ENCODE measurements around the gene SWSAP1. TPM values are rescaled to one million over a fixed set of nuclear protein-coding genes. Genes with fewer than 3 reads are reported as not detected.
"Not testable (repeated sequence)": the region's sequence is repeated elsewhere in the genome, so short reads cannot be mapped to it uniquely, and the experiment has no call there.

The SWSAP1 gene
- total RNA-seq, 1 experiment from 2014 or later, result 1.4 TPM

DNA sequence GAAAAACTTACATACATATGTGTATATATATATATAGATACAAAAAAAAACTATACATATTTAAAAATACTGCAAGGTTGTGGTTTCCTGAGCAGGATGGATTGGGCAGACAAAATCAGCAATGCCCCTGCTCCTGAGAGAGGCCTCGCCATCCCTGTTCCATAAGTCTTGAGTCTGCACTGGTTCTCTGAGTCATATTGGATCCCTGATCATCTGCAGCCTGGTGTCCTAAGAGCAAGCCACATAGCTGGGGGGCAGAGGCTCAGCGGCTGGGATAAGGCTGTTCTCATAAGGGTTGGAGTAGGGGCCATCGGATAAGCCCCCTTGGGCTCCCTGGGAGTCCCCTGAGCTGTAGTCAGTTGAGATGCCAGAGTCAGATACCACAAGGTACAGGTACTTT is 3.3 kb downstream of the SWSAP1 start:
- no peak for DNase-seq (ENCODE audit: extremely low read depth, low read depth)

DNA sequence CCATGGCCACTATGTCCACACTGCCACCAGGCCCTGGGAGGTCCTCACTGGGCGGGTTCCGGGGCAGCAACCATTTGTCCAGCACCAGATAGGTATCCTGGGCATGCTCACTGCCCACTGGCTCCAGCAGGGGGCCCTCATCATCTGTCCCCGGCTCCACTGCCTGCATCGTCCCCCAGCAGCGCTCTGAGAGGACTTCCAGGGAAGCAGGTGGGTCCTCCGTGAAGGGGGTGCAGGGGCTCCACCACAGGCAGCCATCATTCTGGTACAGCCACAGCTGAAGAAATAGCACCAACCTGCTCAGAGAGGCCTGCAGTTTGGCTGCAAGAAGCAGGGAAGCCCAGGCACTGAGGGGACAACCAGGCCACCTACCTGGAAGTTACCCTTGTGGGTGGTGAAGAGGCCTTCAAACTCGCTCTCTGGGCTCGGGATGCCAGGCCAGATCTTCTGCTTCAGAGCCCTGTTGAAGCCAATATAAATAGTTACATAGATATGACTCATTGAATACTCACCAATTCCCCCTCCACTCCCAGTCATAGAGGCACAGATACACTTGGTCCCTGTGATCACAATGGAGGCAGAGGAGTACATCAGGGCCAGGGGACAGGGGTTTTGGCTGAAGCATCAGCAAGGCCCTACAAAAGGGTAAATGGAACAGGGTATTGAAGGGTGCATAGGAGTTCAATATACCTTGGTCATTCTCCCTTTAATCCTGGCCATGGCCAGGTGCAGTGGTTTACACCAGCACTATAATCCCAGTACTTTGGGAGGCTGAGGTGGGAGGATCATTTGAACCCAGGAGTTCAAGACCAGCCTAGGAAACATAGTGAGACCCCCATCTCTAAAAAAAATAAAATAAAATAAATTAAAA is 4.1 kb downstream of the SWSAP1 start:
- DNase-seq (ENCODE audit: extremely low read depth, low read depth), result peak; percentile 56

DNA sequence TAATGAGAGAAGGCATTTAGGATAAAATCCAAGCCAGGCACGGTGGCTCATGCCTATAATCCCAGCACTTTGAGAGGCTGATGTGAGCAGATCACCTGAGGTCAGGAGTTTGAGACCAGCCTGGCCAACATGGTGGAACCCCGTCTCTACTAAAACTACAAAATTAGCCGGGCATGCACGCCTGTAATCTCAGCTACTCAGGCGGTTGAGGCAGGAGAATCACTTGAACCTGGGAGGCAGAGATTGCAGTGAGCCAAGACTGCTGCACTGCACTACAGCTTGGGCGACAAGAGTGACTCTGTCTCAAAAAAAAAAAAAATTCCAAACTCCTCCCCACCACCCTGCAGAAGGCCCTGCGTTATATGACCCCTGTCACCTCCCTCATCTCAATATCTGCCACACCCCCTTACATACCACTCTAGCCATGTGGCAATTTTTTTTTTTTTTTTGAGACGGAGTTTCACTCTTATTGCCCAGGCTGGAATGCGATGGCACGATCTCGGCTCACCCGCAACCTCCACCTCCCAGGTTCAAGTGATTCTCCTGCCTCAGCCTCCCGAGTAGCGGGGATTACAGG is 4.9 kb downstream of the SWSAP1 start:
- not testable (repeated sequence) for DNase-seq (ENCODE audit: extremely low read depth, low read depth)

DNA sequence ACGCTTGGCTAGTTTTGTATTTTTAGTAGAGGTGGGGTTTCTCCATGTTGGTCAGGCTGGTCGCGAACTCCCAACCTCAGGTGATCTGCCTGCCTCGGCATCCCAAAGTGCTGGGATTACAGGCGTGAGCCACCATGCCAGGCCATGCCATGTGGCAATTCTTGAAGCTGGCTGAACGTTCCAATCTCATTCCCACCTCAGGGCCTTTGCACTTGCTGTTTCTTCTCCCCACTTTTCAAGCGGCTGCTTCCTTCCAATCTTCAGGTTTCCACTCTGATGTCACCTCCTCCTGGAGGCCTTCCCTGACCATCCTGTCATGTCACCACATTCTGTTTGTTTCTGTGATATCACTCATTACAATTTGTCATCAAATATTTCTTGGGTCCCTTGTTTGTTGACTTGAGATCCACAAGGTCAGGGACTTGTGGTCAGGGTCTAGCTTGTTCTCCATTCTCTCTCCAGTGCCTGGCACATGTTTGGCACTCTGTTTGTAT is 5.4 kb downstream of the SWSAP1 start:
- DNase-seq (ENCODE audit: extremely low read depth, low read depth), result no peak

DNA sequence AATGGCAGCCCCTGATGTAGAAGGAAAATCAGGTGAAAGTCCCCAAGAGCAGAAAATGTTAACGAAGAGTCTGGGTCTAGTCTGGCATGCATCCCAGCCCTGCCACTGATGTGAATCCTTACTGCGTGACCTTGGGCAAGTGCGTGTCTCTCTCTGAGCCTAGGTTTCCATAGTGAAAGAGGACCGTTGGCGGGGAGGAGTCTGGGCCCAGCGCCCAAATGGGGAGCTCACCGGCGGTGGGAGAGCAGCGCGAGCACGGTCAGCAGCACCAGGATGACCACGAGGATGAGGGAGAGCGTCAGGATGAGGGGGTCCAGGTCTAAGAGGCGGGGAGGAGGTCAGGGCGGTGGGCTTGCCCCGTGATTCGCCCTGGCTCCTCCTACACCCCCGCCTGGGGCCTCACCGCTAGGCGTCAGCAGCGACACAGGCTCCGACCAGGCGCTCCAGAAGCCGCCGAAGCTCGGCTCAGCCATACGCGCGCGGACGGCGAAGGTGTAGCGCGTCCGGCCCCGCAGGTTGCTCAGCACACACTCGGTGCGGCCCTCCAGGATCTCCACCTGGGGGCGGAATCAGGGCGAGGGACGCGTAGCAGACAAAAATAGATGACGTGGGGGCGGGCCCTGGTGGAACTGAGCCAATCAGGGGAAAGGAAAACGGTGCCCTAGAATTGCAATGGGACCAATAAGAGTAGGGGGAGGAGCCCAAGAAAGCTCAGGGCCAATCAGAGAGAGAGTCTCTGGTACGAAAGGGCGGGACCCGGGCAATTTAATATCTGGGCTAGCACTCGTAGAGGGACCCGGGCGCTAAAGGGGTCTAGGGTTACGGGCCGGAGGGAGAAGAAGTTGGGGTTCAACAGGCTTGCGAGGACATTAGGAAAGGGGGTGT is 6.4 kb downstream of the SWSAP1 start:
- DNase-seq (ENCODE audit: extremely low read depth, low read depth), result peak; percentile 91

DNA sequence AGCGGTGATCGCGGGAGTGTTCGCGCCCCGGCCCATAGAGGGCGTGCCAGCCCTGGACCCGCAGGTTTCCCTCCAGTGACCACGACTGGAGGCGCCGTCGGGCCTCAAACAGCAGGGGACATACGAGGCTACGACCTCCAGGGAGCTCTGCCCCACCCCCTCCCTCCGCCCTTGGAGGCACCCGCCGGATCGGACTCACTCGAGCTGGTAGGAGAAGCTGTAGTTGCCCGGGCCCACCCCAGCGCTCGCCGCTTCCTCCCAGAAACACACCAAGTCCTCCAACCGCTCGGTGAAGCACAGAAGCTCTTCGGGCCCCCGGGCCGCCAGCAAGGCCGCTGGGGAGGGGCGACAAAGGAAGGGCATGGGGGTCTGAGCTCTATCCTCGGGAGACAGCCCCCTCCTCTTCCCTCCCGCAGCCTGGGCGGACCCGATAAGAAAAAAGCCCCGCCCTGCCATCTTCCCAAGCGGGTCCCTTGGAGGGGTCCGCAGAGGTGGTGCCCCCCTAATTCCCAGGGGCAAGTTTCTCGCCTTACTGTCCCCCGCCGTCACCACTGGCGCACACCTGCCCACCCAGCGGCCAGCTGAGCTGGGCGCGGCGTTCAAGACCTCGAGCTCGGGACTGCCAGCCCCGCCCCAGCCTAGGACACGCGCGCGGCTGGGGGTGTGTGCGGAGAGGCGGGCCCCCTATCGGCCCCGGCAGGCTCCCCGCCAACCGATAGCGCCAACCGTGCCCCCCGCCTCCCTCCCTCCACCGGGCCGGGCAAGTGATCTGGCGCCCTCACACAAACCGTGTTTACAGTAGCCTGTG is 8.6 kb downstream of the SWSAP1 start:
- DNase-seq (ENCODE audit: extremely low read depth, low read depth), result no peak

DNA sequence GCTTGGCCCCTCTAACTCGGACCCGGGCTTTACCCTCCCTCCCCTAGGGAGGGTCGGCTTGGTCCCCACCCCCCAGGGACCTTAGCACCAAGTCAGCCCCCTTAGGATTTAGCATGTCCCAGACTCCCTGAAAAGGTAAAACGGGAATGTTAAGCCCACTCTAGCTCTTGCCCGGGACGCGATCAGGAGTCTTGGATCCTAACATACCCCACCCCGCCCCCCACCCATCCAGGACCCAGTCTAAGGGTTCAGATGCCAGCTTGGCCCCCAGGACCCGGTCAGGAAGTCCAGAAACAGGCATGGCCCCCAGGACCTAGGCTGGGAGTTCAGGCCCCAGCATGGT is 9.2 kb downstream of the SWSAP1 start:
- no peak for DNase-seq (ENCODE audit: extremely low read depth, low read depth)

DNA sequence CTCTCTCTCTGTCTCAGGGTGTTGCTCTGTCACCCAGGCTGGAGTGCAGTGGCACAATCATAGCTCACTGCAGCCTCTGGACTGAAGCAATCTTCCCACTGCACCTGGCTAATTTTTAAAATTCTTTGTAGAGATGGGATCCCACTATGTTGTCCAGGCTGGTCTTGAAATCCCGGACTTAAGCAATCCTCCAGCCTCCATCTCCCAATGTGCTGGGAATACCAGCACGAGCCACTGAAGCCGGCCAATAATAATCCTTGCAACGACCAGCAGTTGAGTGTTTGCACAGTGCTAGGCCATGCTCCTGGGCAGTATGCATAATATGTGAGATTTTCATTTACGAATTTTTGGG is 10.3 kb downstream of the SWSAP1 start:
- no peak for DNase-seq (ENCODE audit: extremely low read depth, low read depth)

DNA sequence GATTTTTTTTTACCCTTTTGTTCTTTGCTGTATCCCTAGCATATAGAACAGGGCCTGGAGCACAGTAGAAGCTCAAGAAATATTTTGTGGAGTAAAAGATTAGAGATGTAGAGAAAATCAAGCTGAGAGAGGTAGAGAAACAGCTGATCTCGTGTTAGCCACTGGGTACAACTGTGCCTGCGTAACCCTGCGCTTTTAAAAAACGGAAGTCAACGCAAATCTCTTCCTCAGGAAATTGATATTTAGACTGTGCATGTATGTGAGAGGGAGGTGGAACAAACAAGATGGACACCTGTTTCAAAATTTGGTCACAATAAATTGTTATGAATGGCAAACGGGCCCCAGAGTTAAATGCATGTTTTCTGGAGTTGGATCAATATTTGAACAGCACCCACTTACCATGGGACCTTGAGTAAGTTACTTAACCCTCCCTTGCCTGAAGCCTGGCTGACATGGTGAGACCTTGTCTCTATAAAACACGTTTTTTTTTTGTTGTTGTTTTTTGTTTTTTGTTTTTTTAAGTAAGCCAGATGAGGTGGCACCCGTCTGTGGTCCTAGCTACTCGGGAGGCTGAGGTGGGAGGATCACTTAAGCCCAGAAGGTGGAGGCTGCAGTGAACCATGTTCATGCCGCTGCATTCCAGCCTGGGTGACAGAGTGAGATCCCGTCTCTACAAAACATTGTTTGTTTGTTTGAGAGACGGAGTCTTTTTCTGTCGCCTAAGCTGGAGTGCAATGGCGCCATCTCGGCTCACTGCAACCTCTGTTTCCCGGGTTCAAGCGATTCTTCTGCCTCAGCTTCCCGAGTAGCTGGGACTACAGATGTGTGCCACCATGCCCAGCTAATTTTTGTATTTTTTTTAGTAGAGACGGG is 12.9 kb downstream of the SWSAP1 start:
- DNase-seq (ENCODE audit: extremely low read depth, low read depth), result no peak

DNA sequence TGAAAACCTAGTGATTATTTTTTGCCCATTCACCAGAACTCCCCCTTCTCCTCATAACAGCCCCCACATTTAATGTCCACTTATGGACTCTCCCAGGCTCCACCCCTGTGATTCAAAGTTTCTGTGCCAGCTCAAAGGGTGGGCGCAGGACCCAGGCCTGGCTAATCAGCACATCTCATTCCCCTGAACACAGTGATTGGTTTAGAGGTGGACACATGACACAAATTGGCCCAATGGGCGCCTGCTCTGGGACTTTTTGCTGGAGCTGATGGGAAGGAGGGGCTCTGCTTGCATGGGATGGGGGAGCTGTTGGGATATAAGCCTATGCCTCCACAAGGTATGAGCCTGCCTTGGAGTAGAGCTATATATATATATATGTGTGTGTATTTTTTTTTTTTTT is 15.9 kb downstream of the SWSAP1 start:
- DNase-seq (ENCODE audit: extremely low read depth, low read depth), result no peak

DNA sequence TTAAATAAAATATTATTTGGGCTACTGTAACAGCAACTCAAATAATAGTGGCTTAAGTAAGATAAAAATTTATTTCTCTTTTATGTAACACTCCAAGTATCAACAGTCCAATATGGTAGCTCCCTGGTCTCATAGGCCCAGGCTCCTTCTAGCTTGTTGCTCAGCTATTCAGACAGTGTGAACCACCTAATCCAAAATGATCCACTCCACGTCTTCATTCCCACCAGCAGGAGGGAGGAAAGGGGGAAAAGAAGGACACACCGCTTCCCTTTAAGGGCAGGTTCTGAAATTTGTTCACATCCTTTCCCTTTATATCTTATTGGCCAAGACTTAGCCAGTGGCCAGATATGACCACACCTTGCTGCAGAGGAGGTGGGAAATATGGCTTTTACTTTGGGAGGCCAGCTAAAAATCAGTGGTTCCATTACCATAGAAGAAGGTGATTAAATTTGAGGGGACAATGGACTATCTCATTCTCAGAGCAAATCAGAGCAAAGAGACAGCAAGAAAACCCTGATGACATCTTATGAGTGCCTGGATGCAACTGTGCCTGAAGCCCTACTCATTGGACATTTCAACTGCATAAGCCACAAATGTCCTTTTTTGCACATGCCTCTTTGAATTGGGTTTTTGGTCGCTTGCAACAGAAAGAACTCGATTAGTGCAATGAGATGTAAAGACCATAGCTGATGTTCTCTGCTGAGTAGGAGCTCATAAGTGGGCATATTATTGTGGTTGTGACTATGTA is 16.6 kb downstream of the SWSAP1 start:
- no peak for DNase-seq (ENCODE audit: extremely low read depth, low read depth)

DNA sequence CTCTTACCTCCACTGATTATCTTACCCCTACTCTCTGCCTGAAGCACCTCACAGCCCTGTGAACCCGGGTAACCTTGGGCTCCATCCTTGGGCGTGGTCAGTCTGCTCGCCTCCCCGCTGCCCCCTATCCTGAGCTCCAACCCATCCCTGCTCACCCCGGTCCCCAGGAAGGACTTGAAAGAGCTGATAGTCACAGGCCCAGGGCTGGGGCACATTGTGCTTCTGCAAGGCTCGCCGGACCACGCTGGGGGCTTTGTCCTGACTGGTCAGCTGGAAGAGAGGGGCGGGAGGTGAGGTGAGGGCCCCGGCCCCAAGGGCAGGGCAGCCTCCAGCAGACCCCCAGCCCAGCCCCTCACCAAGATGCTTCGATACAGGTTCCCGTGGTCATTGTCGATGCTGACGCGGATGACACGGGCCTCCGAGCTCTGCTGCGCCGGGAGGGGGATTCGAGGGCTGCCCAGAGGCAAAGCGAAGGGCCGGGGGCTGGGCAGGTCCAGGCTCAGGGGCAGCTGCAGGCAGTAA is 22.7 kb downstream of the SWSAP1 start:
- DNase-seq (ENCODE audit: extremely low read depth, low read depth), result no peak

DNA sequence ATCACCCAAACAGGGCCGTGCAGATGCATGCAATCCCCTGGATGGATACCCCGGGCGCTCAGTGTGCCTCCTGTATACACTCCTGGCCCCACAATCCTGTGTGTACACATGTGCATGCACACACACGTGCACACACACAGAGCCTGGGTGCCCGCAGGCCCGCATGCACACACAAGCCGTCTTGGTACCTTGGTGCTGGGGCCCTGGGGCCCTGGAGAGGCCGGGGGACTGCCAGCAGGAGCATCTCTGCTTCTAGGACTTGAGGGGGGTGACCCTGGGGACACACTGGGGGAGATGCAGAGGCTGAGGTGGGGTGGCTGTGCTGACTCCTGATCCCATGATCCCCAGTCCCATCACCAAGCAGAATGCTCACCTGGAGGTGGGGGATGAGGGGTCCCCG is 25.2 kb downstream of the SWSAP1 start:
- DNase-seq (ENCODE audit: extremely low read depth, low read depth), result no peak

DNA sequence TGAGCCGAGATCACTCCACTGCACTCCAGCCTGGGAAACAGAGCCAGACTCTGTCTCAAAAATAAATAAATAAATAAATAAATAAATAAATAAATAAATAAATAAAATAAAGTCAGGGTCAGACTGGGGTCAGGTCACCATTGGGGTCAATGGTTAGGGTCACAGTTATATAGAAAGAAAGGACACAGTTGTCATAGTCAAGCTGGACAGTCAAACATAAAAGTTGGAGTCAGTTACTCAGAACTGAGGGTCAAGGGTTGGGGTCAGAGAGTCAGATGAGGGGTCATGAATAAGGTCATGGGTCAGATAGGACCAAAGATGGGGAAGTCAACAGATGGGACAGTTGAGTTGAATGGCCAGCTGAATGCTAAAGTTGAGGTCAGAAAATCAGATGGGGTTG is 26.3 kb downstream of the SWSAP1 start:
- no peak for DNase-seq (ENCODE audit: extremely low read depth, low read depth)

DNA sequence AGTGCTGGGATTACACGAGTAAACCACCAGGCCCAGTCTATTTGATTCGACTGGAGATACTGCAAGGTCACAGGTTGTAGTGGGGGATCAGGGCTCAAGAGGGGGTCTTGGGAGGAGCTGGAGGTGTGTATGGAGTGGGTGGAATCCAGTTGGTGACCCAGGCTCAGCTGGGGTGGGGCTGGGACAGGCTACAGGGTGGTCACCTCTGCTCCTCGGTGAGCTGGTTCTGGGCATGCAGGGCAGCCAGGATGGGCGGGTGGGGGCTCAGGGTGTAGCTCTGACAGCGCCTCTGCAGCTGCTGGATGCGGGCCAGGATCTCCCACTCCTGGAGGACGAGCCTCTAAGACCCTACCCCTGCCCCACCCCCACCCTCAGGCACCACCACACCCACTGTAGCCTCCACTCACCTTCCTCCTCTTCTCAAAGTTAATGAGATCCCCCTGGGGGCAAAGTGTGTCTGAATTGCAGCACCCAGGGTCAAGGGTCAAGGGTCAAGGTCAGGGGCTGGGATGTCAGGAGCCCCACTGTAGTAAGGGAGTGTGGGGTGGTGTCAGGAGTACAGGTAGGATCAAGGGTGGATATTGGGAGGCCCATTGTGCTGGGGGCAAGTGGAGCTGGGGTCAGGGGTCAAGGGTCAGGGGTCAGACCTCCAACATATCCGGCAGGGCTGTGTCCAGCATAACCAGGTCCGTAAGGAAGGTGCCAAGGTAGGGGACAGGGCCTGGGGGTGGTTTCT is 27.5 kb downstream of the SWSAP1 start:
- no peak for DNase-seq (ENCODE audit: extremely low read depth, low read depth)

DNA sequence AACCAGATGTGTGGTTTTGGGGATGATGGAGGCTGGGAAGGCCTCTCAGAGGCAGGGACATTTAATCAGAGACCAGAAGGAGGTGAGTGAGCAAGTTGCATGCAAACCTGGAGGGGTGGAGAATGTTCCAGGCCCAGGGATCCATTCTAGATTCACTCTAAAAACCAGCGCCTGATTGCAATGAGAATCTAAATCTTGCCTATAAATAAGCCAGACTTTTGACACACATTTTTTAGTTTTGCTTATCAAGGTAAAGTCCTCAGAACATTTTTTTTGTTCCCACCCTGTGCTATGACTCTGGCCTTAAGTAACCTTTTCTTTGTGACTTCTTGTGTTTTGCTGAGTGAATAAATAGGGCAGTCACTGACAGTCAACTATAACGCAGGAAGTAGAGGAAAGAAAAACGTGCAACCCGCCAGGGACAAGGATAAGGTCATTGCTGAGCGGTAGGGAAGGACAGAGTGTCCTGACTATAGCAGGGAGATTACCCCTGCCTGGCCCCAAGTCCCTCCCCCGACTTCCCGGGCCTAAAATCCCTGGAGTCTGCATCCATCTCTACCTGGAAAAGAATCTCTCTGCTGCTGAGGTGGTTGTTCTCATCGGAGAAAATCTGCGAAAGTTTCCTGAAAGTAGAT is 30.2 kb downstream of the SWSAP1 start:
- no peak for DNase-seq (ENCODE audit: extremely low read depth, low read depth)

DNA sequence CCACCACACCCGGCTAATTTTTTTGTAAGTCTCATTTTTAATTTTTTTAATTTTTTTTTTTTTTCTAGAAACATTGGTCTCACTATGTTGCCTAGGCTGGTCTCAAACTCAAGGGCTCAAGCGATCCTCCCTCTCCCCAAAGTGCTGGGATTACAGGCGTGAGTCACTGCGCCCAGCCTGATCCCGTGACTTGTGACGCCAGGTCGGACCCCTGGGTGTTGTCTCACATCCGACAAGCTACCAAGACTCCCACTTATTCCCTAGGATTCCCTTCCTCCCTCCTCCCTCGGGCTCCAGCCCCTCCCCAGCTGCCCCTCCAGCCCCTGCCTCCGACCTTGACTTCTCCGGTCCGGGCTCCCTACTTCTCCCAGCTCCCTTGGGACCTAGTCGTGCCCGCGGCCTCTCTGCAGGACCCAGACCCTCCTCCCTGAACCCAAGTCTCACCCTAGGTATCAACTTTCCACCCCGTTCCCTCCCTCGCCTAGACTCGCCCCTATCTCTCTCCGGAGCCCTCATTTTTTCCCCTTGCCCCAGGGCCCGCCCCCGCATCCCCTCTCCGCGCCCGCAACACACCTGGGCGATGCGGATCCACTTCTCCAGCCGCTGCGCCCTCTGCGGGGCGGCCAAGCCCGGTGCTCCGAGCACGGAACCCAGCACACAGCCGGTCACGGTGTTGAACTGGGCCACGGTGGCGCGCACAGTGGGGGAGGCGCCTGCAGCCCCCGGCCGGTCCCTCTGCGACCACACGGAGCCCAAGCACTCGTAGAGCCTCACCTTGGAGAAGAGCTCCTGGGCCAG is 31.6 kb downstream of the SWSAP1 start:
- no peak for DNase-seq (ENCODE audit: extremely low read depth, low read depth)
